Nephron progenitor cell (in vitro differentiated cells): ENCODE measurements around the gene ESAM.

Experiments
- DNase-seq: peaks from one replicate; pipeline ENCODE4 v3.0.0; 2021
- H3K27ac Mint-ChIP-seq: 2 replicates; pipeline ENCODE4 v1.8.0; 2021; ENCODE audit warnings: mild to moderate bottlenecking, moderate library complexity, mixed read lengths
- H3K27me3 Mint-ChIP-seq: 2 replicates; pipeline ENCODE4 v1.8.0; 2021; ENCODE audit warnings: mild to moderate bottlenecking, low read depth, mixed read lengths; ENCODE audit not compliant: poor library complexity
- H3K36me3 Mint-ChIP-seq: 2 replicates; pipeline ENCODE4 v1.8.0; 2021; ENCODE audit warnings: low read depth, mixed read lengths
- H3K4me1 Mint-ChIP-seq: 2 replicates; pipeline ENCODE4 v1.8.0; 2021; ENCODE audit warnings: mixed read lengths
- H3K4me3 Mint-ChIP-seq: 2 replicates; pipeline ENCODE4 v1.8.0; 2021; ENCODE audit warnings: mild to moderate bottlenecking, moderate library complexity, mixed read lengths
- H3K9me3 Mint-ChIP-seq: 2 replicates; pipeline ENCODE4 v1.8.0; 2021; ENCODE audit warnings: mild to moderate bottlenecking, moderate library complexity, mixed read lengths
- TF ChIP-seq, protein P1 (sequence below): fragments of 200-600 bp; sonication (generic); IDR thresholded peaks from 2 replicates; pipeline ENCODE4 v1.5.0; 2021; ENCODE audit warnings: antibody characterized with exemption

ESAM gene

DNA sequence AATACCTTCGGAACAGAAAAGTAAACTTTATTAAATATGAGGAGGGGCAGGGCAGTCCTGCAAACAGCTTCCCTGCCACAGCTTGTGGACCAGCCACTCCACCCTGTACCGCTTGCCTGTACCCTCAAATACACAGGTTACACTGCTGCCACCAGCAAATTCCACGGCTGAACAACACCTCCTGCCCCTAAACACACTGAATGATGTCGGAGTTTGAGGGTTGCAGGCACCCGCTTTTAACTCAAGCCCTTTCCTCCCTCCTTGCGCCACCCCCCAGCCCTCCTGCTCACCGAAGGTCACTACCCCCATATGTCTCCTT is 14.0 kb downstream of the ESAM start:
- TF ChIP-seq, protein P1, sequence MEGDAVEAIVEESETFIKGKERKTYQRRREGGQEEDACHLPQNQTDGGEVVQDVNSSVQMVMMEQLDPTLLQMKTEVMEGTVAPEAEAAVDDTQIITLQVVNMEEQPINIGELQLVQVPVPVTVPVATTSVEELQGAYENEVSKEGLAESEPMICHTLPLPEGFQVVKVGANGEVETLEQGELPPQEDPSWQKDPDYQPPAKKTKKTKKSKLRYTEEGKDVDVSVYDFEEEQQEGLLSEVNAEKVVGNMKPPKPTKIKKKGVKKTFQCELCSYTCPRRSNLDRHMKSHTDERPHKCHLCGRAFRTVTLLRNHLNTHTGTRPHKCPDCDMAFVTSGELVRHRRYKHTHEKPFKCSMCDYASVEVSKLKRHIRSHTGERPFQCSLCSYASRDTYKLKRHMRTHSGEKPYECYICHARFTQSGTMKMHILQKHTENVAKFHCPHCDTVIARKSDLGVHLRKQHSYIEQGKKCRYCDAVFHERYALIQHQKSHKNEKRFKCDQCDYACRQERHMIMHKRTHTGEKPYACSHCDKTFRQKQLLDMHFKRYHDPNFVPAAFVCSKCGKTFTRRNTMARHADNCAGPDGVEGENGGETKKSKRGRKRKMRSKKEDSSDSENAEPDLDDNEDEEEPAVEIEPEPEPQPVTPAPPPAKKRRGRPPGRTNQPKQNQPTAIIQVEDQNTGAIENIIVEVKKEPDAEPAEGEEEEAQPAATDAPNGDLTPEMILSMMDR, result no peak
- Mint-ChIP-seq H3K4me3 (no peak overlapping the region), H3K27me3 (peaks cover 100% of the 10 kb centered on the region), H3K4me1 (peaks cover 26% of the 10 kb centered on the region), H3K9me3 (peaks cover 5% of the 10 kb centered on the region), H3K27ac (no peak overlapping the region), H3K36me3 (no peaks in the 10 kb centered on the region)
- no peak for DNase-seq

DNA sequence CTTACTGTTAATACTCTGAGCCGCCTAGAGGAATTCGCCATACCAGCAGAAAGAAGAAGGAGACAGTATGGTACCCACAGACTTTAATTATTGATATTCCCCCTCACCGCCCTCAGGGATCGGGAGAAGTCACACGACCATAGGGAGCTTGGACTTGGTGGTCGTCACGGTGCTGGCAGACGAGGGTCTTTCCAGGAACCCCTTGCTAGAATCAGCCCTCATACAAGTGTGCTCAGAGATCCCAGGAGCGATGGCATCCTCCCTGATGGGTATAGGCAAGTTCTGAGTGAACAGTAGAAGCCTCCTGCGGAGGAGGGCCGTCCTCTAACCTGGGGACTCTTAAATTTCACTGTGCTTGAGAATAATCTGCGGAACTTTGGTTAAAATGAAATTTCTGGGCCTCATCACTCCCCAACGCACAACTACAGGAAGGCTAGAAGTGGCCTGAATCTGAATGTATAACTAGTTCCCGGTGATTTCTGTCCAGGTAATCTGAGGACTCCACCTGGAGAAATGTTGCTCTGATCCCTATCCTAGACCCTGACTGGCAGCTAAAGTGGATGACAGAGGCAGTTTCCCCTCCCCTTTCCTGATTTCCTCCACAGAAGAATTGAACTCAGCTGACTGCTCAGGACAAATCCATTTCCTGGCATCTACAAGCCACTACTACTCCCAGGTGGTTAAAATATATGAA is 14.5 kb downstream of the ESAM start:
- Mint-ChIP-seq H3K27me3 (peaks cover 100% of the 10 kb centered on the region), H3K9me3 (peaks cover 5% of the 10 kb centered on the region), H3K27ac (no peak overlapping the region), H3K36me3 (no peaks in the 10 kb centered on the region), H3K4me3 (peak overlapping the region; percentile 80), H3K4me1 (peaks cover 23% of the 10 kb centered on the region)
- TF ChIP-seq, protein P1, result no peak
- DNase-seq, result no peak

DNA sequence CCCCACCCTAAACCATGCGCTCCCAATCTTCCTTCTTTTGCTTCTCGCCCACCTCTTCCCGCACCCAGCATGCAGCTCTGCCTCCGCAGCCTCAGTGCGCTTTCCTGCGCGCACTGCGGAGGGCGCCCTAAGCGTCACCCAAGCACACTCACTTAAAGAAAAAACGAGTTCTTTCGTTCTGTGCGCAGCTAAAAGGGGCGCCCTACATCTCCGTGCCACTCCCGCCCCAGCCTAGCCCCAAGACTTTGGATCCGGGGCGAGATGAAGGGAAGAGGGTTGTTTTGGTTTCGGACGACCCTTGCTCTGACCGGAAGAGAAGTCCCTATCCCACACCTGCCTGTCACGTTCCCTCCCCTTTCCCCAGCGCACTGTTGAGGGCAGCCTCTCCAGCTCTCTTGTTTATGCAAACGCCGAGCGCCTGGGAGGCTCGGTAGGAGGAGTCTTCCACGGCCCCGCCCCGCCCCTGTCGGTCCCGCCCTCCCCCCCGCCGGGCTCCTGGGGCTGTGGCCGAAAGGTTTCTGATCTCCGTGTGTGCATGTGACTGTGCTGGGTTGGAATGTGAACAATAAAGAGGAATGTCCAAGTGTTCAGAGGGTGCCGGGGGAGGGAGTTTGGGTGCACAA is 15.4 kb downstream of the ESAM start:
- DNase-seq, result peak; percentile 77
- Mint-ChIP-seq H3K27me3 (peaks cover 100% of the 10 kb centered on the region), H3K9me3 (peaks cover 5% of the 10 kb centered on the region), H3K4me3 (peak overlapping the region; percentile 80), H3K36me3 (no peaks in the 10 kb centered on the region), H3K27ac (no peak overlapping the region), H3K4me1 (peaks cover 20% of the 10 kb centered on the region)
- TF ChIP-seq, protein P1, result no peak

DNA sequence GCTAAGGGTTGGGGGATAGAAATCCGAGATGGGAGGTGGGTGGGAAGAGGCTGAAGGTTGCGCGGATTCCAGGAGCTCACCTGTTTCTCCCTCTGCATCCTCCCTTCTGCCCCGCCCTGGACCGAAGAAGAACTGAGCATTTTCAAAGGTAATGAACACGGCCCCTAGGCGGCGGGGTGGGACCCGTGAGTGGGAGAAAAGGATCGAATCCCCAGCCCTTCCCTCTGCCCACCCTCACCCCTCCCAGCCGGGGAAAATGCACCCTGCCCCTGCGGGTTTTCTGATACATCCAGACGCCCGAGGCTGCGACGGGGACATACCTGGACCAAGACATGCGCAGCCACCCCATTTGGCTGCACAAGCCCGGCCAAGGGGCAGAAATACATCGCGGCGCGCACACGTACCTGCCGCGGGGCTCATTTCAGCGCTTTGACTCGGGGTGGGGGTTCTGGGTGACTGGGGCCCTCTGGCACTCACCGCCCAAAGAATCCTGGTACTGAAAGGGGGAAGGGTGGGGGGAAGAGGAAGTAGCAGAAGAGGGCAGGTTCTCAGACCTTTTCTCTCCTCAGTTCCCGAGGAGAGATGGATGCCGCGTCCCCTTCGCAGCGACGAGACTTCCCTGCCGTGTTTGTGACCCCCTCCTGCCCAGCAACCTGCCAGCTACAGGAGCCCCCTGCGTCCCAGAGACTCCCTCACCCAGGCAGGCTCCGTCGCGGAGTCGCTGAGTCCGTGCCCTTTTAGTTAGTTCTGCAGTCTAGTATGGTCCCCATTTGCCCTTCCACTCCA is 16.1 kb downstream of the ESAM start:
- Mint-ChIP-seq H3K27ac (no peak overlapping the region), H3K4me3 (peak overlapping the region; percentile 80), H3K27me3 (peaks cover 100% of the 10 kb centered on the region), H3K36me3 (no peaks in the 10 kb centered on the region), H3K4me1 (peaks cover 27% of the 10 kb centered on the region), H3K9me3 (peaks cover 5% of the 10 kb centered on the region)
- TF ChIP-seq, protein P1, result no peak
- DNase-seq, result no peak

DNA sequence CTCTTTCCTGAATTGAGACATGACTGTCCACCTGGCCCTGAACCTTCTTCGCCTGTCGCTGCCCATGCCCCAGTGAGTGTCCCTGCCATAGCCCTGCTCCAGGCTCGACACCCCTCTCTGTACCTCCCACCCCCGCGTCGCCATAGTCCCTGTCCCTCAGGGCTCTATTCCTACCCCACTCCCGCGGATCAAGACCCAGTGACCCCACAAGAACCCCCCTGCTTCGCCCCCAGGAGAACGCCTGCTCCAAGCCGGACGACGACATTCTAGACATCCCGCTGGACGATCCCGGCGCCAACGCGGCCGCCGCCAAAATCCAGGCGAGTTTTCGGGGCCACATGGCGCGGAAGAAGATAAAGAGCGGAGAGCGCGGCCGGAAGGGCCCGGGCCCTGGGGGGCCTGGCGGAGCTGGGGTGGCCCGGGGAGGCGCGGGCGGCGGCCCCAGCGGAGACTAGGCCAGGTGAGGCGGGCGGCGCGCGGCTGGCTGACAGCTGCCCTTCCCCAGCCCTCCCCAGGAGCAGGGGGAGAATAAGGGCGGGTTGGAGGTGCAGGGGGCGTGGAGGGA is 16.7 kb downstream of the ESAM start:
- Mint-ChIP-seq H3K36me3 (no peaks in the 10 kb centered on the region), H3K27me3 (peaks cover 100% of the 10 kb centered on the region), H3K4me1 (peaks cover 34% of the 10 kb centered on the region), H3K4me3 (peak overlapping the region; percentile 67), H3K27ac (no peak overlapping the region), H3K9me3 (peaks cover 4% of the 10 kb centered on the region)
- DNase-seq, result no peak
- TF ChIP-seq, protein P1, result no peak
